NCI-H446 (cell line): Measurements from ENCODE around the gene LMBR1.
"Not testable (repeated sequence)": the region's sequence is repeated elsewhere in the genome, so short reads cannot be mapped to it uniquely, and the experiment has no call there.

Source experiments
- DNase-seq, 2 experiments: peaks; one replicate each; lab custom pipeline; 2025; lab: John Stamatoyannopoulos, UW

The LMBR1 gene

DNA sequence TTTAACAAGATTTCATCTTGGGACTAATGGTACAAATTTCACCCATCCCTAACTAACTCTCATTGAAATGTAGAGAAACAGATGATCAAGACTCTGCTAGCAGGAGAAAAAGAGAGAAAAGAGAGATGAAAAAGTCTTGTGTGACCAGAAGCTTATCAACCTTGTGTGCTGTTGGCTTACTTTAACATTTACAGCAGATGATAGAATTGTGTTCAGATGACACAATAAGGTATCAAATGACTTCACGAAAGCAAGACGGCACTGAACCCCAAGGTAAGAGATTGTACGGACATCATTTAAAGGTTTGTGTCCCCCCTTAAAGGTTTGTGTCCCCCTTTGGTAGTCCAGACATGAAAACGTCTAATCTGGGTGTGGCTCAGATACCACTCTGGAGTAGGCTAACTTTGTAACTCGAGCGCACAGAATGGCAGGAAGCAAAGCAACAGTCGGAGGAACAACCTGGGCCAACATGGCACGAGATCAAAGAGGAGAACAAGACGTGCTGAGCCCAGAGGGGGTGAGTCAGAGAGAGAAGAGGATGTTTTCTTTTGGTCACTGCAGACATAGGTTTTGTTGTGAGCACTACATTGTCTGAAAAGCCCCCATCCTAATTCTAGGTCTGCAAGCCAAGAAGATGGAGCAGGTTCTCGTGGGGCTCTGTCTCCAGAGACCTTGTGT is 10.4 kb upstream of the LMBR1 start:
- peak in 1 of 2 experiments; percentile 18 for DNase-seq

DNA sequence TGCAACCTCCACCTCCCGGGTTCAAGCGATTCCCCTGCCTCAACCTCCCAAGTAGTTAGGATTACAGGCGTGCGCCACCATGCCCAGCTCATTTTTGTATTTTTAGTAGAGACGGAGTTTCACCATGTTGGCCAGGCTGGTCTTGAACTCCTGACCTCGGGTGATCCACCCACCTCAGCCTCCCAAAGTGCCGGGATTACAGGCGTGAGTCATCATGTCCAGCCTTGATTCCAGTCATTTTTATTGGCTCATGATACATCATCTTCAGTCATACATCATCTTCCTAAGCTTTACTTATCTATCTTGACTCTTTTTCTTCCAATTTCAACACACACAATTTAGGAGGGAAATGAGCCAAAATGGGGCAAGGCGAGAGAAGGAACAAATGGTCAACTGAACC is 7.1 kb upstream of the LMBR1 start:
- DNase-seq: not testable (repeated sequence)

DNA sequence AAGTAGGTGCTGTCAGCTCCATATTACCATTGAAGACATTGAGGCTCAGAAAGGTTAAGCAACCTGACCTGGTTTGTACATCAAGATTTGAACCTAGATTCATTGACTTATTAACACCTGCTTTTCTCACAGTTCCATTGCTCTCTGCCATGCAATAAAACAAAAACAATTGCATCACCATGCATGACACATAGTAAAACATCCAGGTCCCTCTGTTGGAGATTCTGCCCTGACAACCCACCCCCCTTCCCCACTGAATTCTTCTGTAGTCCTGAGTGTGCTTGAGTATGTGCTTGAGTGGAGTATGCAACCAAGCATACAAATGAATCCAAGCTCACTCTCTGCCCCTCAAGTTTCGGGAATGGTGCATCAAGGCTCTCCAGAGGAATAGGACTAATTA is 6.0 kb upstream of the LMBR1 start:
- no peak for DNase-seq

DNA sequence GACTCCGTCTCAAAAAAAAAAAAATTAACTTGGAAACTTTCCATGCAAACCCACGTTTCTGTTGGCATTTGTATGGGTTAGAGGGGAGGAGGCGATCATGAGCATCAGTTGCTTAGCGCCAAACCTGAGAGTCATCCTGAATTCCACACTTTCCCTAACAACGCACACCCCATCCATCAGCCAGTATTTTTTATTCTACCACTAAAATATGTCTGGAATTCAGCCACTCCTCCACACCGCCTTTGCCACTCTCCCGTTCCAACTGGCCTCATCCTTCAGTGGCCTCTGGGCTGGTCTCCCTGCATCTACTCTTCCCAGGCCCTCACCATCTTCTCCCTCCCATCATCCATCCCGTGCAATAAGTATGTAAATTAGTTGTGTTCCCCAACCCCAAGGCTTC is 4.7 kb upstream of the LMBR1 start:
- no peak for DNase-seq

DNA sequence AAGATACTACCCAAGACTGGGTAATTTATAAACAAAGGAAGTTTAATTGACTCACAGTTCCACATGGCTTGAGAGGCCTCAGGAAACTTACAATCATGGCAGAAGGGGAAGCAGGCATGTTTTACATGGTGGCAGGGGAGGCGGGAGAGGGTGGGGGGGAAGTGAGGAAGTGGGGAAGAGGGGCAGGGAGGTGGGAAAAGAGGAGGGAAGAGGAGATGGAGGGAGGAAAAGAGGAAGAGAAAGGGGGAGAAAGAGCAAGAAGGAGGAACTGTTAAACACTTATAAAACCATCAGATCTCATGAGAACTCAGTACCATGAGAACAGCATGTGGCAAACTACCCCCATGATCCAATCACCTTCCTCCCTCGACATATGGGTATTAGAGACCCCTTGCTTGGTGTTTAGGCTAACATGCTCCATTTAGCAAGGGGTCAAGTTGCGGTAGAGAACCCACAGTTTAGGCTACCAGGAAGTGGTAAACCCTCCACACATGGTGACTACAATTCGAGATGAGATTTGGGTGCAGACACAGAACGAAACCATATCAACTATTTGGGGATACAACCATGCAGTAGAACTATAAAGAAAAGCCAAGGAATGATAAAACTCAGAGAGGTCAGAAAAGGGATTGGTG is 3.5 kb upstream of the LMBR1 start:
- no peak for DNase-seq

DNA sequence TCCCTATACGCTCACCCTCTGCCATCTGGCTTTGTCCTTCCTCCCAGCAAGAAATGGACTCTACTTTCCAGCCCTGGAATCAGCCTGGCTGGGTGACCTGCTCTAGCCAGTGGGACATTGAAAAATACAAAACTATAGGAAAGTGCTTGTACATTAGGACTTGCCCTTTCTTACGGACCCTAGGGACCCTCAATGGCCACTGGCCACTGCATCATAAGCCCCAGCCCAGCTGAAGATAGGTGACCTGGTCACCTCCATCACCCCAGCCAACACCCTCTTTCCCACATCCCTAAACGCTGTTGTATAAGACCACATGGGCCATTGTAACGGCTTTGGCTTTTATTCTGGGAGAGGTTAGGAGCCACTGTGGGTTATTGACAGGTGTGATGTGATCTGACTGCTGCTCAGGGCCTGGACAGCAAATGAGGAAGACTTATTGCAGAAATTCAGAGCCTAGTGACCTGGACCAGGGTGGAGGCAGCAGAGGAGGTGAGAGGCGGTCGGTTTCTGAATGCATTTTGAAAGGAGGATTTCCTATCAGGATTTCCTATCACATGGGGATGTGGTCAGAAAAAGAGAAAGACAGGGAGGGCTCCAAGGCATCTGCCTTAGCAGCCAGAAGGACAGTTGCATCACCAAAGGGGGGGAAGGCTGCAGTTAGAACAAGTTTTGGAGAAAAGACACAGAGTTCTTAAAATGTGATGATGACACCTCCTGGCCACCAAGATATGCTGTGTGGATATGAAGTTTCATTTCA is 2.2 kb upstream of the LMBR1 start:
- DNase-seq: no peak

DNA sequence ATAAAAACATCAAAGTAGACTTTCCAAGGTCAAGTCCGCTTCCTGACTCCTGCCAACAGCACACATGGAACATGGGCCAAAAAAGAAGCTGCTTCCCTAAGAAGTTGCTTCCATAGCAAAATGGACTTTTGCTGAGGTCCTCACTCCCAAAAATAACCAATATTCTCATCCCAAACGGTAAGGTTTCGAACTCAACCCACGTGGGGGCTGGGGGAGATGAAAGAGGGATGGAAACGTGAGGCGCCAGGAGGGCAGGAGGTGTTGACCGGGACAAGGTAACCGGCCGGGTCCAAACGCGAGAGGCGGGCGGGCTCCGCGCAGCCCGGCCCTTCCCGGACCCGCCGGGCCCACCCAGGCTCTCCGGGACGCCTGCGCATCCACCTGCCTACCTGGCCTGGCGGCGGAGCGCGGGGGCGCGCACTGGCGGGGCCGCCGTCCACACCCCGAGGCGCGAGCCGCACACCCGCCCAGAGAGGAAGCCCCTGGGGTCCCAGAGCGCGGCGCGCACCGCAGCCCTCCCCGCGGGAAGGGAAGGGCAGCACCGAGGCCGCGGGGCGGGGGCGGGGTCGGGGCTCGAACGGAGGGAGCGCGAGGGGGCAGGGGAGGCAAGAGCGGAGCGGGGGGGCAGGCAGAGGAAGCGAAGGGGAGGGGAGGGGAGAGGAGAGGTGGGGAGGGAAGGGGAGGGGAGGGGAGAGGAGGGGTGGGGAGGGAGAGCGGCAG is 742 bp downstream of the LMBR1 start:
- DNase-seq: peak in 1 of 2 experiments; percentile 38

DNA sequence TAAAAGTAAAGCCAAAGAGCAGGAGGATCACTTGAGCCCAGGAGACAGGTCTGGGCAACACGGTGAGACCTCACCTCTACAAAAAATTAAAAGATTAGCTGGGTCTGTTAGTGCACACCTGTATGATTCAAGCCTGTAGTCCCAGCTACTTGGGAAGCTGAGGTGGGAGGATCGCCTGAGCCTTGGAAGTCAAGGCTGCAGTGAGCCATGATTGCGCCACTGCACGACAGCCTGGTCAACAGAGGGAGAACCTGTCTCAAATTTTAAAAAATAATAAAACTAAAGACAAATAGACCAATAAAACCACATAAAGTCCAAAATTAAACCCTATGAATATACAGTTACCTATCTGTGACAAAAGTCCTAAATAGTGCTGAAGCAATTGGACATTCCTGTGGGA is 3.2 kb downstream of the LMBR1 start:
- DNase-seq: no peak

DNA sequence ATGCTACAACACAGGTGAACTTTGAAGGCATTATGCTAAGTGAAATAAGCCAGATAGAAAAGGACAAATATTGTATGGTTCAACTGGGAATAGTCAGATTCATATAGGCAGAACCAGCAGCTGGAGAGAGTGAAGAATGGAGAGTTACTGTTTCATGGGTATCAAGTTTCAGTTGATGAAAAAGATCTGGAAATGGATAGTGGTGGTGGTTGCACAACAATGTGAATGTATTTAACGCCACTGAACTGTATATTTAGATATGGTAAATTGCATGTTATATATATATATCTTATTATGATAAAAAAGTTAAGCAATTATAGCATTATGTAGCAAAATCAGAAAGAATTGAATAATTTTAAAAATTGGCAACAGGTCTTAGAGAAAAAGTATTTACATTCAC is 3.9 kb downstream of the LMBR1 start:
- DNase-seq: no peak

DNA sequence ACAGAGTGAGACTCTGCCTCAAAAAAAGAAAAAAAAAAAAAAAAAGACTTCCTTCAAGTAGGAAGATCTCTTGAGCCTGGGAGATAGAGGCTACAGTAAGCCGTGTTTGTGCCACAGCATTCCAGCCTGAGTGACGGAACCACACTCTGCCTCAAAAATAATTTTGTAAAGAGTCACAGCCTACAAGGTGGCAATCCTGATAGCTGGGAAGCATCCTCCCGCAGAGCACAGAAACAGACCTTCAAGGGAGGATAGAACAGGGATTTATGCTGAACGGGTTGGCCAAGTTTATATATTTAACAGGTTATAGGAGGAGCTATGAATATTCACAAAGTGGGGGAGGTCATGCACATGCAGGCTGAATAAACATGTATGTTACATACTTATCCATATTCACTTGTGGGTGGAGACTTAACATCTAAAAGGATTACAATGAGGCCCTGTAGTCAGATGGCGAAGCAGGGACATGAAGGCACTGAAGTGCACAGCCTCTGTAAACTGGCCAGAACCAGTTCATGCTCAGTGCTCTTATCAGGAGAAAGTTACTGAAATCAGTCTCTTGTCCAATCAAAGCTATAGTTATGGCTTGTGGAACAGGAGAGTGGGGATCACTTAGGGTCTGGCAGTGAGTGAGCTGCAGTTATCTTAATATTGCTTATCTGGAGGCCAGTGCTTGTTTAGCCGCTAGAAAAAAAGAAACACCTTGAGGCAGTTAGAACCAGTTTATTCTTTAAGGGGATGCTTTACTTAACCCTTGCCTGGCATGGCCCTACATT is 6.8 kb downstream of the LMBR1 start:
- no peak for DNase-seq

DNA sequence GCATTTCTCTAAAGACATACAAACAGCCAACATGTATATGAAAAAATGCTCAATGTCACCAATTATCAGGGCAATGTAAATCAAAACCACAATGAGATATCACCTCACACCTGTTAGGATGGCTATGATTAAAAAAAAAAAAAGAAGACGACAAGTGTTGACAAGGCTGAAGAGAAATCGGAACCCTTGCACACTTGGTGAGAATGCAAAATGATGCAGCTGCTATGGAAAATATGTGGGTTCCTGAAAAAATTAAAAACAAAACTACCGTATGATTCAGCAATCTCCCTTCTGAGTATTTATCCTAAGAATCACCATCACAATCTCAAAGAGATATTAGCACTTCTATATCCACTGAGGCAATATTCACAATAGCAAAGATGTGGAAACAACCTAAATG is 11.3 kb downstream of the LMBR1 start:
- DNase-seq: no peak

DNA sequence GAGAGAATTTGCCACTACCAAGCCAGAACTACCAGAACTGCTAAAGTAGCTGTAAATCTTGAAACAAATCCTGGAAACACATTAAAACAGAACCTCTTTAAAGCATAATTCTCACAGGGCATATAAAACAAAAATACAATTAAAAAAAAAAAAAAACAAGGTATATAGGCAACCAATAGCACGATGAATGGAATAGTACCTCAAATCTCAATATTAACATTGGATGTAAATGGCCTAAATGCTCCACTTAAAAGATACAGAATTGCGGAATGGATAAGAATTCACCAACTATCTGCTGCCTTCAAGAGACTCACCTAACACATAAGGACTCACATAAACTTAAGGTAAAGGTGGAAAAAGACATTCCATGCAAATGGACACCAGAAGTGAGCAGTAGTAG is 17.2 kb downstream of the LMBR1 start:
- DNase-seq: no peak

DNA sequence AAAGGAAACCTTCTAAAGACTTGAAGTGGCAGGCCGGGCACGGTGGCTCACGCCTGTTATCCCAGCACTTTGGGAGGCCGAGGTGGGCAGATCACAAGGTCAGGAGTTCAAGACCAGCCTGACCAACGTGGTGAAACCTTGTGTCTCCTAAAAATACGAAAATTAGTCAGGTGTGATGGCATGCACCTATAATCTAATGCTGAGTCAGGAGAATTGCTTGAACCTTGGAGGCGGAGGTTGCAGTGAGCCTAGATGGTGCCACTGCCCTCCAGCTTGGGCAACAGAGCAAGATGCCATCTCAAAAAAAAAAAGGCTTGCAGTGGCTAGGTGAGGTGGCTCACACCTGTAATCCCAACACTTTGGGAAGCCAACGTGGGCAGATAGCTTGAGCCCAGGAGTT is 24.6 kb downstream of the LMBR1 start:
- DNase-seq: not testable (repeated sequence)

DNA sequence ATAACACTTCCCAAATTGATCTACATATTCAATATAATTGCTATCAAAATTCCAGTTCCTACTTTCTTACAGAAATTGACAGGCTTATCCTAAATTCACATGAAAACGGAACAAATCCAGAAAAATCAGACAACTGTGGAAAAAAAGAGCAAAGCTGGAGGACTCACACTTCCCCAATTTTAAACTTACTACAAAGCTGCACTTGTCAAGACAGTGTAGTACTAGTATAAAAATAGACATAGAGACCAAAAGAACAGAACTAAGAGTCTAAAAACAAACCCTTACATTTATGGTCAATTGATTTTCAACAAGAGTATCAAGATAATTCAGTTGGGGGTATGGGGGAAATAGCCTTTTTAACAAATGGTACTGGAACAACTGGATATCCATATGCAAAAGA is 27.5 kb downstream of the LMBR1 start:
- DNase-seq: no peak

DNA sequence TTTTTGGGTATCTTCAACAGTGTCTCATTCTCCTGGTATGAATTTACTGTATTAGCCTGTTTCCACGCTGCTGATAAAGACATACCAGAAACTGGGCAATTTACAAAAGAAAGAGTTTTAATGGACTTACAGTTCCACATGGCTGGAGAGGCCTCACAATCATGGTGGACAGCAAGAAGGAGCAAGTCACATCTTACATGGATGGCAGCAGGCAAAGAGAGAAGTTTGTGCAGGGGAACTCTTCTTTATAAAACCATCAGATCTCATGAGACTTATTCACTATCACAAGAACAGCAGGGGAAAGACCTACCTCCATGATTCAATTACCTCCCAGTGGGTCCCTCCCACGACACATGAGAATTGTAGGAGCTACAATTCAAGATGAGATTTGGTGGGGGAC is 31.0 kb downstream of the LMBR1 start:
- DNase-seq: not testable (repeated sequence)

DNA sequence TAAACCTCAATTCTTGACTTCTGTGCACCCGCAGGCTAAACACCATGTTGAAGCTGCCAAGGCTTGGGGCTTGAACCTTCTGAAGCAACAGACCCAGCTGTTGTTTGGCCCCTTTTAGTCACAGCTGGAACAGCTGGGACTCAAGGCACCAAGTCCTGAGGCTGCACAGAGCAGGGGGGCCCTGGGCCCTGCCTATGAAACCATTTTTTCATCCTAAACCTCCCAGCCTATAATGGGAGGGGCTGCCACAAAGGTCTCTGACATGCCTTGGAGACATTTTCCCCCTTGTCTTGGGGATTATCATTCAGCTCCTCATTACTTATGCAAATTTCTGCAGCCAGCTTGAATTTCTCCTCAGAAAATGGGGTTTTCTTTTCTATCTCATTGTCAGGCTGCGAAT is 31.8 kb downstream of the LMBR1 start:
- no peak for DNase-seq

DNA sequence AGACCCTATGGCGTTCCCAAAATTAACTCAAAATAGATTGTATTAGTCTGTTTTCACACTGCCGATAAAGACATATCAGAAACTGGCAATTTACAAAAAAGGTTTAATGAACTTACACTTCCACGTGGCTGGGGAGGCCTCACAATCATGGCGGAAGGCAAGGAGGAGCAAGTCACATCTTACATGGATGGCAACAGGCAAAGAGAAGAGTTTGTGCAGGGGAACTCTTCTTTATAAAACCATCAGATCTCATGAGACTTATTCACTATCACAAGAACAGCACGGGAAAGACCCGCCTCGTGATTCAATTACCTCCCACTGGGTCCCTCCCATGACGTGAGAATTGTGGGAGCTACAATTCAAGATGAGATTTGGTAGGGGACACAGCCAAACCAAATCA is 32.9 kb downstream of the LMBR1 start:
- not testable (repeated sequence) for DNase-seq

DNA sequence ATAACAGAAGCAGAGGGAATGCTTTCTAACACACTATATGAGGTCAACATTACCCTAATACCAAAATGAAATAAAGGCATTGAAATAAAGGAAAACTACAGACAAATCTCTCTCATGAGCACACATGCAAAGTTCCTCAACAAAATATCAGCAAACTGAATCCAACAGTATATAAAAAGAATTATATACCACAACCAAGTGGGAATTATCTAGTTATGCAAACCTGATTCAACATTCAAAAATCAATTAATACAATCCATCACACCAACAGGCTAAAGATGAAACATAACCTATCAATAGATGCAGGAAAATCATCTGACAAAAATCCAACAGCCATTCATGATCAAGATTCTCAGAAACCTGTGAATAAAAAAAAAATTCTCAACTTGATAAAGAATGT is 34.5 kb downstream of the LMBR1 start:
- no peak for DNase-seq

DNA sequence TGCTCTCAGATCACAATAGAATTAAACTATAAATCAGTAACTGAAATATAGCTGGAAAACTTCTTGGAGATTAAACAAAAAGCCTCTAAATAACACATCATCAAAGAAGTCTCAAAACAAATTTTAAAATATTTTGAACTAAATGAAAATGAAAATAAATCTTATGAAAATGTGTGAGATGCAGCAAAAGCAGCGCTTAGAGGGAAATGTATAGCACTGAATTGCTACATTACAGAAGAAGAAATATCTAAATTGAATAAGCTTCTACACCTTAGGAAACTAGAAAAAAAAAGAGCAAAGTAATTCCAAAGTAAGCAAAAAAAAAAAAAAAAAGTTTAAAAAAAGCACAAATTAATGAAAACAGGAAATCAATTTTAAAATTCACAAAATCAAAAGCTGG is 35.2 kb downstream of the LMBR1 start:
- no peak for DNase-seq

DNA sequence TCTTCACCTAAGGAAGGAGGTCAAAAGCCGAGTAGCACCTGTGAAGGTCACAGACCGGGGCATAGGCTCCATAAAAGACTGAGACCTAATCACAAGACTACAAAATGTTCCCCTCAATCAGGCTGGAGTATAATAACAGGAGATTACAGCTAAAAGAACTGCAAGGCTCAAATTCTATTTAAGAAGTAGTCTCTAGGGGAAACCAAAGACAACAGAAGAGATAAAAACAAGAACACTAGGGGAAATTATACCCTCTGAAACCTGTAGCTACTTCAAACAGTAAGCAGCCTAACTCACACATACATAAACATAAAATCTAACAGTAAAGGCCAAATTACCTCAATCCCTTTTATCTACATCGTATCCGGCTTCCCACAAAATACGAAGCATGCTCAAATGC is 38.3 kb downstream of the LMBR1 start:
- no peak for DNase-seq

DNA sequence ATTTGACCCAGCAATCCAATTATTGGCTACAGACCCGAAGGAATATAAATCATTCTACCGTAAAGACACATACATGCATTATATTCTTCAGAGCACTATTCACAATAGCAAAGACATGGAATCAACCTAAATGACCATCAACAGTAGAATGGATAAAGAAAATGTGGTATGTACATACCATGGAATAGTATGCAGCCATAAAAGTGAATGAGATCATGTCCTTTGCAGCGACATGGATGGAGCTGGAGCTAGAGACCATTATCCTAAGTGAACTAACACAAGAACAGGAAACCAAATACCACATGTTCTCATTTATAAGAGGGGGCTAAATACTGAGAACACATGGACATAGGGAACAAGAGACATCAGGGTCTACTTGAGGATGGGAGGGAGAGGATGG is 44.0 kb downstream of the LMBR1 start:
- DNase-seq: no peak
